IMR-90 (cell line): Measurements from ENCODE around the gene RUNDC3A.

Experiments
- MXI1 ChIP-seq: IDR thresholded peaks from 2 replicates; pipeline ENCODE4 v1.6.1; 2012; ENCODE audit warnings: low read depth, mild to moderate bottlenecking, low read length, moderate library complexity, borderline replicate concordance
- POLR2A ChIP-seq: IDR thresholded peaks from 2 replicates; pipeline ENCODE4 v1.6.1; 2012; ENCODE audit warnings: mild to moderate bottlenecking, low read depth, low read length
- TF ChIP-seq, protein P1 (sequence below): conservative IDR thresholded peaks from 2 replicates; pipeline ENCODE4 v1.5.1; 2012; ENCODE audit warnings: mild to moderate bottlenecking, low read depth, low read length, improper control_type of control experiment

DNA sequence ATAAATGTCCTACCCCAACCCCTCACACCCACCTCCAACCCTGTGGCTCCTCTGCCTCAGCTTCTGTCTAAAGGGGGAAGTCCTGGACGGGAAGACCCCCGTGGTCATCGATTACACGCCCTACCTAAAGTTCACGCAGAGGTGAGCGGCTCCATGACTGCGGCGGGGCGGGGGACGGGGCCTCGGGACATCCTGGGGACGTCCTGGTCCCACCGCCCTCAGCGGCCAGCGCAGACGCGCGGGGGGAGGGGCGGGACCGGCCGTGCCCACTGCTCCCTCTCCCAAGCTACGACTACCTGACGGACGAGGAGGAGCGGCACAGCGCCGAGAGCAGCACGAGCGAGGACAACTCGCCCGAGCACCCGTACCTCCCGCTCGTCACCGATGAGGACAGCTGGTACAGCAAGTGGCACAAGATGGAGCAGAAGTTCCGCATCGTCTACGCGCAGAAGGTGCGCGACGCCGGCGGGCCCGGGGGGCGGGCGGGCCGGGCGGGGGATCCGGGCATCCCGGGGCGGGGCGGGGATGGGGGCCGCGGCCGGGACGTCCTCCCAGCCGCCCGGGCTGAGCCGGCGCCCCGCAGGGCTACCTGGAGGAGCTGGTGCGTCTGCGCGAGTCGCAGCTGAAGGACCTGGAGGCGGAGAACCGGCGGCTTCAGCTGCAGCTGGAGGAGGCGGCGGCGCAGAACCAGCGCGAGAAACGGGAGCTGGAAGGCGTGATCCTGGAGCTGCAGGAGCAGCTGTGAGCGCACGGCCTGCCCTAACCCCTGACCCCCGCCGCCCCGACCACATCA lies 6.7 kb downstream of the RUNDC3A start:
- TF ChIP-seq, protein P1, sequence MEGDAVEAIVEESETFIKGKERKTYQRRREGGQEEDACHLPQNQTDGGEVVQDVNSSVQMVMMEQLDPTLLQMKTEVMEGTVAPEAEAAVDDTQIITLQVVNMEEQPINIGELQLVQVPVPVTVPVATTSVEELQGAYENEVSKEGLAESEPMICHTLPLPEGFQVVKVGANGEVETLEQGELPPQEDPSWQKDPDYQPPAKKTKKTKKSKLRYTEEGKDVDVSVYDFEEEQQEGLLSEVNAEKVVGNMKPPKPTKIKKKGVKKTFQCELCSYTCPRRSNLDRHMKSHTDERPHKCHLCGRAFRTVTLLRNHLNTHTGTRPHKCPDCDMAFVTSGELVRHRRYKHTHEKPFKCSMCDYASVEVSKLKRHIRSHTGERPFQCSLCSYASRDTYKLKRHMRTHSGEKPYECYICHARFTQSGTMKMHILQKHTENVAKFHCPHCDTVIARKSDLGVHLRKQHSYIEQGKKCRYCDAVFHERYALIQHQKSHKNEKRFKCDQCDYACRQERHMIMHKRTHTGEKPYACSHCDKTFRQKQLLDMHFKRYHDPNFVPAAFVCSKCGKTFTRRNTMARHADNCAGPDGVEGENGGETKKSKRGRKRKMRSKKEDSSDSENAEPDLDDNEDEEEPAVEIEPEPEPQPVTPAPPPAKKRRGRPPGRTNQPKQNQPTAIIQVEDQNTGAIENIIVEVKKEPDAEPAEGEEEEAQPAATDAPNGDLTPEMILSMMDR = no peak
- TF ChIP-seq MXI1 (no peak), POLR2A (no peak)
